H1 (cell line): Measurements from ENCODE around the gene JAKMIP2. TPM values are rescaled to one million over a fixed set of nuclear protein-coding genes. Genes with fewer than 3 reads are reported as not detected.

Source experiments
- CTCF ChIA-PET: fragments of 300-600 bp; sonication (Branson Sonifier 250); formaldehyde crosslinking; loops from one replicate; lab custom pipeline; 2021; ENCODE audit not compliant: partially characterized antibody; lab: Charles Lee
- POLR2A ChIA-PET: fragments of 300-600 bp; sonication (Branson Sonifier 250); formaldehyde crosslinking; loops from one replicate; lab custom pipeline; 2021; ENCODE audit warnings: inconsistent platforms; ENCODE audit not compliant: partially characterized antibody; lab: Charles Lee
- DNase-seq, 2 experiments: peaks; one replicate each; pipeline versions ENCODE4 v3.0.0 to v3.0.0-alpha.2; 2010 to 2022; ENCODE audit warnings: low spot score in 2 of 2, low read depth in 1 of 2, mixed read lengths in 1 of 2
- FAIRE-seq: peaks from 2 replicates; lab custom pipeline; 2011; peaks lifted over from hg19 to GRCh38; lab: Jason Lieb, UNC
- H2AFZ ChIP-seq: 2 replicates; pipeline ENCODE4 v1.8.1; 2012; ENCODE audit warnings: low read length, inconsistent platforms
- H2AK5ac ChIP-seq: 2 replicates; pipeline ENCODE4 v1.6.1; 2013; ENCODE audit warnings: low read depth, low read length
- H2BK120ac ChIP-seq: replicated peaks from 2 replicates; pipeline ENCODE3; 2013; ENCODE audit warnings: low read depth, low read length, inconsistent platforms
- H2BK12ac ChIP-seq: 2 replicates; pipeline ENCODE4 v1.6.1; 2013; ENCODE audit warnings: low read depth, low read length
- H2BK15ac ChIP-seq: 2 replicates; pipeline ENCODE4 v1.6.1; 2013; ENCODE audit warnings: low read length
- H2BK20ac ChIP-seq: 2 replicates; pipeline ENCODE4 v1.6.1; 2013; ENCODE audit warnings: low read length
- H2BK5ac ChIP-seq: 2 replicates; pipeline ENCODE4 v1.6.1; 2013; ENCODE audit warnings: low read depth, low read length
- H3K14ac ChIP-seq: 2 replicates; pipeline ENCODE4 v1.6.1; 2013; ENCODE audit warnings: inconsistent platforms; ENCODE audit not compliant: insufficient read length
- H3K18ac ChIP-seq: 2 replicates; pipeline ENCODE4 v1.6.1; 2013; ENCODE audit warnings: low read length; ENCODE audit errors: extremely low read depth
- H3K23ac ChIP-seq: 2 replicates; pipeline ENCODE4 v1.6.1; 2013; ENCODE audit warnings: inconsistent platforms; ENCODE audit not compliant: insufficient read length
- H3K23me2 ChIP-seq: 2 replicates; pipeline ENCODE4 v1.6.1; 2013; ENCODE audit warnings: low read depth, low read length
- H3K27ac ChIP-seq: 2 replicates; pipeline ENCODE4 v1.6.1; 2011; ENCODE audit warnings: low read depth, low read length, inconsistent platforms
- H3K27me3 ChIP-seq, 4 experiments: replicated peaks in 1 of 4; 1 replicate in 1 of 4; 2 replicates in 3 of 4; pipeline versions ENCODE4 v1.6.1 to v1.8.1; 2011 to 2013; ENCODE audit warnings: low read length in 3 of 4, mild to moderate bottlenecking in 3 of 4, inconsistent platforms in 2 of 4, mixed read lengths in 2 of 4, moderate library complexity in 1 of 4; ENCODE audit not compliant: control insufficient read depth in 3 of 4, insufficient read depth in 3 of 4; ENCODE audit errors: extremely low read depth in 1 of 4
- H3K36me3 ChIP-seq, 4 experiments: 2 replicates each; pipeline versions ENCODE4 v1.6.1 to v1.8.1; 2011 to 2013; ENCODE audit warnings: mild to moderate bottlenecking in 4 of 4, low read length in 3 of 4, moderate library complexity in 2 of 4, control low read depth in 1 of 4, inconsistent platforms in 1 of 4; ENCODE audit not compliant: insufficient read depth in 4 of 4, control insufficient read depth in 2 of 4
- H3K4ac ChIP-seq: replicated peaks from 2 replicates; pipeline ENCODE3; 2013; ENCODE audit warnings: low read length, low read depth, mixed read lengths, inconsistent platforms; ENCODE audit not compliant: insufficient read length
- H3K4me1 ChIP-seq, 4 experiments: replicated peaks in 1 of 4; 1 replicate in 1 of 4; 2 replicates in 3 of 4; pipeline versions ENCODE4 v1.6.1 to v1.8.1; 2011 to 2013; ENCODE audit warnings: low read length in 3 of 4, inconsistent platforms in 2 of 4, mixed read lengths in 1 of 4; ENCODE audit not compliant: insufficient read depth in 4 of 4, control insufficient read depth in 3 of 4
- H3K4me2 ChIP-seq, 2 experiments: 2 replicates each; pipeline versions ENCODE4 v1.6.1 to v1.8.1; 2011 to 2013; ENCODE audit warnings: low read depth in 2 of 2, low read length in 2 of 2, control low read depth in 1 of 2, inconsistent platforms in 1 of 2, mild to moderate bottlenecking in 1 of 2; ENCODE audit not compliant: insufficient read depth in 1 of 2
- H3K4me3 ChIP-seq, 4 experiments: fragments of 200-600, 300-600 bp in 1 of 4; sonication (generic), shearing (Covaris generic), sonication (Bioruptor Twin) in 1 of 4; 2 replicates each; pipeline versions ENCODE4 v1.5.1 to v1.8.1; 2011 to 2016; ENCODE audit warnings: low read length in 4 of 4, low read depth in 3 of 4, control low read depth in 2 of 4, inconsistent platforms in 2 of 4, mild to moderate bottlenecking in 2 of 4, mixed read lengths in 1 of 4, moderate library complexity in 1 of 4; ENCODE audit not compliant: insufficient read depth in 2 of 4; ENCODE audit errors: extremely low read depth in 1 of 4
- H3K56ac ChIP-seq: replicated peaks from 2 replicates; pipeline ENCODE3; 2013; ENCODE audit warnings: low read depth, mild to moderate bottlenecking, mixed read lengths, low read length, inconsistent platforms; ENCODE audit not compliant: insufficient read length
- H3K79me1 ChIP-seq: 2 replicates; pipeline ENCODE4 v1.6.1; 2013; ENCODE audit warnings: low read depth, low read length, control low read depth
- H3K79me2 ChIP-seq, 2 experiments: 2 replicates each; pipeline versions ENCODE4 v1.6.1 to v1.8.1; 2012 to 2013; ENCODE audit warnings: low read length in 2 of 2, mild to moderate bottlenecking in 2 of 2, inconsistent platforms in 1 of 2; ENCODE audit not compliant: insufficient read depth in 2 of 2, control insufficient read depth in 1 of 2
- H3K9ac ChIP-seq, 4 experiments: replicated peaks in 1 of 4; 1 replicate in 1 of 4; 2 replicates in 3 of 4; pipeline versions ENCODE4 v1.6.1 to v1.8.1; 2011 to 2013; ENCODE audit warnings: low read depth in 3 of 4, low read length in 3 of 4, control low read depth in 2 of 4, mild to moderate bottlenecking in 2 of 4, moderate library complexity in 2 of 4, inconsistent platforms in 1 of 4; ENCODE audit errors: extremely low read depth in 1 of 4
- H3K9me3 ChIP-seq, 2 experiments: 2 replicates each; pipeline versions ENCODE4 v1.6.1 to v1.8.1; 2012 to 2013; ENCODE audit warnings: mild to moderate bottlenecking in 2 of 2, moderate library complexity in 2 of 2, control low read depth in 1 of 2, inconsistent platforms in 1 of 2, low read depth in 1 of 2, low read length in 1 of 2, mixed read lengths in 1 of 2; ENCODE audit not compliant: insufficient read depth in 2 of 2
- H4K20me1 ChIP-seq, 2 experiments: replicated peaks in 1 of 2; 2 replicates each; pipeline versions ENCODE3 to v1.8.1; 2011 to 2013; ENCODE audit warnings: inconsistent platforms in 2 of 2, low read length in 2 of 2, mild to moderate bottlenecking in 1 of 2; ENCODE audit not compliant: insufficient read depth in 2 of 2, control insufficient read depth in 1 of 2
- H4K5ac ChIP-seq: 2 replicates; pipeline ENCODE4 v1.6.1; 2013; ENCODE audit warnings: low read length, low read depth, mixed read lengths, inconsistent platforms; ENCODE audit not compliant: insufficient read length
- H4K8ac ChIP-seq: 2 replicates; pipeline ENCODE4 v1.8.0; 2013; ENCODE audit warnings: mild to moderate bottlenecking, moderate library complexity, low read length, inconsistent platforms; ENCODE audit not compliant: insufficient read depth; ENCODE audit errors: extremely low read depth
- H4K91ac ChIP-seq: replicated peaks from 2 replicates; pipeline ENCODE3; 2013; ENCODE audit warnings: low read length, mixed read lengths, inconsistent platforms; ENCODE audit not compliant: insufficient read length
- ASH2L ChIP-seq: fragments of 200-600, 300-600 bp; sonication (generic); IDR thresholded peaks from one replicate; pipeline ENCODE4 v1.7.1; 2017; ENCODE audit warnings: low read length
- CBX8 ChIP-seq: fragments of 300-800, 300-1000 bp; sonication (generic); IDR thresholded peaks from 2 replicates; pipeline ENCODE4 v1.7.1; 2016; ENCODE audit warnings: low read depth, low read length, borderline replicate concordance
- CHD2 ChIP-seq: IDR thresholded peaks from 2 replicates; pipeline ENCODE4 v1.6.1; 2012; ENCODE audit warnings: low read length, improper control_type of control experiment
- CTBP2 ChIP-seq: IDR thresholded peaks from 2 replicates; pipeline ENCODE4 v1.7.0; 2011; ENCODE audit warnings: borderline replicate concordance, mild to moderate bottlenecking, moderate library complexity, mixed read lengths, low read length; ENCODE audit not compliant: insufficient read depth, insufficient read length
- E2F6 ChIP-seq: IDR thresholded peaks from 2 replicates; pipeline ENCODE4 v1.6.1; 2012; ENCODE audit warnings: inconsistent platforms
- GABPA ChIP-seq: IDR thresholded peaks from 2 replicates; pipeline ENCODE4 v1.6.1; 2011; ENCODE audit warnings: mild to moderate bottlenecking, low read length, moderate library complexity, borderline replicate concordance; ENCODE audit not compliant: insufficient read depth
- JUN ChIP-seq: IDR thresholded peaks from 2 replicates; pipeline ENCODE4 v1.6.1; 2011; ENCODE audit warnings: low read depth, mild to moderate bottlenecking, improper control_type of control experiment, low read length
- MAFK ChIP-seq: IDR thresholded peaks from 2 replicates; pipeline ENCODE4 v1.6.1; 2012; ENCODE audit warnings: low read depth, mild to moderate bottlenecking, improper control_type of control experiment, low read length
- MAX ChIP-seq: IDR thresholded peaks from 2 replicates; pipeline ENCODE4 v1.6.1; 2012; ENCODE audit warnings: inconsistent platforms
- RBBP5 ChIP-seq: IDR thresholded peaks from 2 replicates; pipeline ENCODE4 v1.7.1; 2012; ENCODE audit warnings: low read depth, mild to moderate bottlenecking, inconsistent platforms, low read length, moderate library complexity, borderline replicate concordance
- RXRA ChIP-seq: IDR thresholded peaks from 2 replicates; pipeline ENCODE4 v1.6.1; 2011; ENCODE audit warnings: low read depth, mild to moderate bottlenecking, low read length, moderate library complexity; ENCODE audit not compliant: insufficient read depth
- SP2 ChIP-seq: IDR thresholded peaks from 2 replicates; pipeline ENCODE4 v1.6.1; 2012; ENCODE audit warnings: mild to moderate bottlenecking, low read length, inconsistent platforms
- TCF12 ChIP-seq: IDR thresholded peaks from 2 replicates; pipeline ENCODE4 v1.6.1; 2011; ENCODE audit warnings: low read depth, mild to moderate bottlenecking, low read length
- TEAD4 ChIP-seq: IDR thresholded peaks from 2 replicates; pipeline ENCODE4 v1.6.1; 2012; ENCODE audit warnings: low read depth, low read length, inconsistent platforms, mixed read lengths
- WGBS, 2 experiments: shearing (Covaris generic) in 1 of 2; methylation state at CpG; one replicate each; pipeline versions ENCODE4 v1.1.6 to v1.1.7; 2013 to 2015; ENCODE audit warnings: low lambda C conversion rate in 2 of 2, mixed read lengths in 2 of 2, inconsistent platforms in 1 of 2, low coverage in 1 of 2, missing lambda C conversion rate in 1 of 2; ENCODE audit not compliant: insufficient replicate concordance in 2 of 2, insufficient coverage in 1 of 2, insufficient read length in 1 of 2; ENCODE audit errors: extremely low coverage in 1 of 2, missing lambda C conversion rate in 1 of 2; 5-methylcytosine and 5-hydroxymethylcytosine counted together
- polyA plus RNA-seq, 7 experiments: library from polyadenylated mRNA; depleted of rRNA in 3 of 7; stranded (reverse) in 5 of 7; unstranded in 2 of 7; fragments of >200 nt in 5 of 7; fragments of 200-250 nt in 2 of 7; gene quantifications; 1 replicate in 5 of 7; 2 replicates in 1 of 7; 4 replicates in 1 of 7; pipeline versions ENCODE4 v1.2.1 to v1.2.3, GENCODE V29; 2011 to 2013; ENCODE audit warnings: missing spikeins in 2 of 7, mixed read lengths in 2 of 7
- total RNA-seq: library from RNA; stranded (reverse); fragmentation: NEBNext Ultra II Directional; extraction: Animal tissue kit (Norgen Biotek cat#: 25700); gene quantifications from 2 replicates; pipeline ENCODE4 v1.2.1, GENCODE V29; 2021

JAKMIP2 gene
- total and polyA plus RNA-seq, 2 of the 8 experiments (the other 6 are each of a cell fraction or from before 2014, with no cell fraction given): 2.4 to 13.6 TPM

- H4K91ac ChIP-seq: no peak overlapping the region
- no peak overlapping the region for H2BK12ac ChIP-seq
- no peaks in the 10 kb centered on the region for H3K27me3 ChIP-seq
- no peak overlapping the region for H2AK5ac ChIP-seq
- no peak overlapping the region for H3K27ac ChIP-seq
- no peak overlapping the region for H3K9ac ChIP-seq
- H3K14ac ChIP-seq: no peak overlapping the region
- no peak overlapping the region for H3K4ac ChIP-seq
- DNase-seq (no peak), FAIRE-seq (no peak)
- H3K4me3 ChIP-seq: no peak overlapping the region
- peaks cover 0 to 5% of the 10 kb centered on the region in 2 experiments for H4K20me1 ChIP-seq
- H4K8ac ChIP-seq: no peak overlapping the region
- no peak overlapping the region for H2AFZ ChIP-seq
- no peak overlapping the region for H2BK15ac ChIP-seq
- H2BK5ac ChIP-seq: no peak overlapping the region
- no peak overlapping the region for H3K23ac ChIP-seq
- H3K56ac ChIP-seq: no peak overlapping the region
- H2BK120ac ChIP-seq: no peak overlapping the region
- H3K9me3 ChIP-seq: no peaks in the 10 kb centered on the region
- no peak overlapping the region for H3K4me2 ChIP-seq
- no peaks in the 10 kb centered on the region for H3K36me3 ChIP-seq
- WGBS, 2 experiments: 87% methylated on average over 2 of the region's 2 CpGs; no CpG with 5 or more reads in 1 of the 2 experiments
- no peaks in the 10 kb centered on the region for H3K23me2 ChIP-seq
- no peak overlapping the region for H2BK20ac ChIP-seq
- no peak overlapping the region for H3K18ac ChIP-seq
- POLR2A ChIA-PET: no interaction called here
- peaks cover 0 to 7% (median 0%) of the 10 kb centered on the region in 4 experiments; a peak in 2 of 7 replicates for H3K4me1 ChIP-seq
- H3K79me1 ChIP-seq: no peaks in the 10 kb centered on the region
- H3K79me2 ChIP-seq: peaks cover 0 to 12% of the 10 kb centered on the region in 2 experiments; a peak in 1 of 4 replicates
- CTCF ChIA-PET: no interaction called here
- no peak overlapping the region for H4K5ac ChIP-seq
- TF ChIP-seq MAFK (no peak), E2F6 (no peak), SP2 (no peak), ASH2L (no peak), CHD2 (no peak), RXRA (no peak), TCF12 (no peak), TEAD4 (no peak), CTBP2 (no peak), JUN (no peak), CBX8 (no peak), GABPA (no peak), MAX (no peak), RBBP5 (no peak)
Observed at GRCh38 chr5:147743012-147743411, 39.5 kb downstream of the JAKMIP2 start.
